ENCODE measurements around the gene LORICRIN.
"Not testable (repeated sequence)": the region's sequence is repeated elsewhere in the genome, so short reads cannot be mapped to it uniquely, and the experiment has no call there.

LORICRIN gene, protein sequence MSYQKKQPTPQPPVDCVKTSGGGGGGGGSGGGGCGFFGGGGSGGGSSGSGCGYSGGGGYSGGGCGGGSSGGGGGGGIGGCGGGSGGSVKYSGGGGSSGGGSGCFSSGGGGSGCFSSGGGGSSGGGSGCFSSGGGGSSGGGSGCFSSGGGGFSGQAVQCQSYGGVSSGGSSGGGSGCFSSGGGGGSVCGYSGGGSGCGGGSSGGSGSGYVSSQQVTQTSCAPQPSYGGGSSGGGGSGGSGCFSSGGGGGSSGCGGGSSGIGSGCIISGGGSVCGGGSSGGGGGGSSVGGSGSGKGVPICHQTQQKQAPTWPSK

DNA sequence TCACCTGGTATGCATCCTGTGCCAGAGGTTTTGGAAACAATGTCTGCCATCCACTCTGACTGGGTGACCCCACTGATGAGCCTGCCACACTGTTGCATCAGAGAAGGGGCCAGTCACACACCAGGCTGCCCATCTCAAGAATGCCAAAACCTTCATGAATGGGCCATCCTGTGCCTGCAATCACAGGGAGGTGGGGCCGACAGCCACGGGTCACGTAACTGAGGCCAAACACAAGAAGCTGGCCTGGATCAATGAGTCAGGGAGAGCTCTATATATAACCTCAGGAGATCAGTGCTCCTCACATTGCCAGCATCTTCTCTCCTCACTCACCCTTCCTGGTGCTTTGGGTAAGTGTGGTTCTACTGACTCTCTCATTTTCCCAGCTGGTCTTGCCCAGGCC, at the start of gene LORICRIN:
TSS of gene LORICRIN (plus strand) at position 301 of the 400 bp plus-strand sequence. CDS start 1,263 bp downstream, outside the sequence.
- DNase-seq: no peak

DNA sequence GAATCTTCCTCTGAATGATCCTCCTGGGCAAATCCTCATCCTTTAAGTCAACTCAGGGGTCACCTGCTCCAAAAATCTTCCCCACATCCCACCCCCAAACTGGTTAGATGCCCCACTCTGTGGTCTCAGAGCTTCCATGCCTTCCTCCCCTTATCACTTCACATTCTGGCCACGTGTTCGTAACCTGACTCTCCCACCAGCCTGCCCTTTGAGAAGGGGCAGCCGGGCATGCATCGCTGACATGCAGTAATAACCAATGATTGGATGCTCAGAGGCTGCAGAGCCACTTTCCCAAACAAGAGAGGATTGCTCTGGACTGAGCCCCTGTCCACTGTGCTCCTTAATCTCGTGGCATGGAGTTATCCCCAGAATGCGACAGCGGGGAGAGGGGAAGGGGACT, 49.3 kb upstream of the LORICRIN start:
- DNase-seq: no peak

DNA sequence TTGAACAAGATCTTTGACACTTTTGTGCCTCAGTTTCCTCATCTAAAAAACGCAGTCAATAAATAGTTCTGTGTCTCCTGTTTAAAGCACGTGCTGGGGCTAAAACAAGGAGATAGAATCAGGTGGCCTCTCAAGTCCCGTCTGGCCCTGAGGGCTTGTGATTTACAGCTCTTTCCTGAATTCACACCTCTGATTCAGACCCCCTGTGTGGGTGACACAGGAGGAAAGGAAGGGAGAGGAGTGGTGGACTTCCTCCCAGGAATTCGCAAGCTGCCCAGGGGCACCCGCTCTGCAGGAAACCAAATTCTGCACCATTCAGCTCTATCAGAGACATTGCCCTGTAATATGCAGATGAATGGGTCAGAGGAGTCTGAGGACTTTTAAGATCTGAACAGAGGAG, 47.3 kb upstream of the LORICRIN start:
- DNase-seq: no peak

DNA sequence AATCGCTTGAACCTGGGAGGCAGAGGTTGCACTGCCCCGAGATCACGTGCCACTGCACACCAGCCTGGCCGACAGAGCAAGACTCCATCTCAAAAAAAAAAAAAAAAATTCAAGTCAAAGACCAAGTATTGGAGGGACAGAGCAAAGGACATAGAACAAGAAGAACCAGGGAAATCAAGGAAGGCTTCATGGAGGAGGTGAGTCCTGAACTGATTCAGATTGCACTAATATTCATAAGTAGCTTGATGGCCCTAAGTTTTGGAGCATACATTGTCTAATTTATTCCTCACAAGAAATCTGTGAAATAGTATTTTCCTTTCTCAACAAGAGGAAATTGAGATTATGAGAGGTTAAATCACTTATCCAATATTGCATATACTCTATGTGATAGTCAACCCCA, 46.0 kb upstream of the LORICRIN start:
- no peak for DNase-seq

DNA sequence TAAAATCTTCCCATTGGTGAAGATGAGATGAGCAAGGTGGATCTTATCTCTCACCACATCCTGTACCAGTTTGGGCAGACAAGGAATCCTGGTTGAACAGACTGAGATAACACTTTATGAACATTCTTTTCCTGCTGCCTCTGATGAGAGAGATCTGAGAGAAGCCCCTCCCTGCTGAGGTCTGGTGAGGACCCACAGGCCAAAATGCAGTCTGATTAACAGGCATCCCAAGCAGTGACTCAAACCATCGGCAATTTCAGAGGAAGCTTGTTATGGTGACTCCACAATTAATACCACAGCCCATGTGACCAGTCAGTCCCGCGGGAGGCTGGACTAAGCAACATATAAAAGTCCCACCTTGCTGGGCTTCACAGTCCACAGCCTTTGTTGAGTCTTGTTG, 42.3 kb upstream of the LORICRIN start, which contains the start of gene PRR9:
TSS of gene PRR9 (plus strand) at position 373 of the 400 bp plus-strand sequence. CDS start 561 bp downstream, outside the sequence.
- no peak for DNase-seq

DNA sequence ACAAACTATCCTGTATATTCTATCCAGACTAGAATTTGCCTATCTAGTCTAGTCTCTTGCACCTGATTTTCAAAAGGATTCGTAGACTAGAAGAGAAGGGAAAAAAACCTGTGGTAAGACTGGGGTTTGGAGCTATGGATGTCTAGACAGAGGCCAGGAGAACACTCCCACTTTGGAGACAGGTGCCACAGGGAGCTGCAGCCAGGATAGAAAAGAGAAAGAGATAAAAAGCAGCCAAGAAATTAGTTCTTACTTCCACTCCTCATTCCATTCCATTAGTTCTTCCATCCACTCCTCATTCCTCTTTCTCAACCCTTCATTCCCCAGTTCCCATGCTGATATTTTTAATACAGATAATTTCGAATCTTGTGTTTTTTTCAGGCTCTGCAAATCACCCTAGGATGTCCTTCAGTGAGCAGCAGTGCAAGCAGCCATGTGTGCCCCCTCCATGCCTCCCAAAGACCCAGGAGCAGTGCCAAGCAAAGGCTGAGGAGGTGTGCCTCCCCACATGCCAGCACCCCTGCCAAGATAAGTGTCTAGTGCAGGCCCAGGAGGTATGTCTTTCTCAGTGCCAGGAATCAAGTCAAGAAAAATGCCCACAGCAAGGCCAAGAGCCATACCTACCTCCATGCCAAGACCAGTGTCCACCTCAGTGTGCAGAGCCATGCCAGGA, 41.6 kb upstream of the LORICRIN start:
- no peak for DNase-seq

DNA sequence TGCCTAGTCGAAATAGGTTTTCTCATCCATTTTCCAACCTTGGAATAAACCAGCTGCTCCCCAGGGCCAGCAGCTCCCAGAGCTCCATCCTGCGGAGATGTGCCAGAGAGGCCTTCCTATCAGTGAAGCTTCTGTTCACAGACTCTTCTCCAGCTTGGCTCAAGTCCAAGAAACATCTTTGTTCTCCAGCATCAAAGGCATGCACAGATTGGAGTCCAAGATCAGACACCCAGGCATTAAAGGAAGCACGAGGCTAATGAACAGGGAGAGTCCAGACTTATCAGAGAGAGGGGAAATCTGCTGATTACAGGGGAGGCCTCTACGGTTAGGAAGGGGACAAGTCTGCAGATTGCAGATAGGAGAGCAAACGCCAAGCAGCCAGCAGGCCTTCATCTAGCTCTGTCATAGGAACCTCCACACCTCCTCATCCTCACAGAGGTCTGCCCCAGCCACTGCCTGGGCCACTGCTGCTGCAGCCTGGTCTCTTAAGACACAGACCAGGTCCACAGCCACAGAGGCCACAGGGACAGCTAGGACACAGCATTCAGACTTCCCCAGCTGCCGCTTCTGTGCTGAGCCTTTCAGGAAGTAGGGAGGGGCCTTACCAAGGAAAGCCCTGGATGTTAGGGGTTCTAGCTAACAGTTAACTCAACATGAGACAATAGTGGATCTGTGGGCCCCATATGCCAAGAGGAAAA, 38.7 kb upstream of the LORICRIN start:
- no peak for DNase-seq

DNA sequence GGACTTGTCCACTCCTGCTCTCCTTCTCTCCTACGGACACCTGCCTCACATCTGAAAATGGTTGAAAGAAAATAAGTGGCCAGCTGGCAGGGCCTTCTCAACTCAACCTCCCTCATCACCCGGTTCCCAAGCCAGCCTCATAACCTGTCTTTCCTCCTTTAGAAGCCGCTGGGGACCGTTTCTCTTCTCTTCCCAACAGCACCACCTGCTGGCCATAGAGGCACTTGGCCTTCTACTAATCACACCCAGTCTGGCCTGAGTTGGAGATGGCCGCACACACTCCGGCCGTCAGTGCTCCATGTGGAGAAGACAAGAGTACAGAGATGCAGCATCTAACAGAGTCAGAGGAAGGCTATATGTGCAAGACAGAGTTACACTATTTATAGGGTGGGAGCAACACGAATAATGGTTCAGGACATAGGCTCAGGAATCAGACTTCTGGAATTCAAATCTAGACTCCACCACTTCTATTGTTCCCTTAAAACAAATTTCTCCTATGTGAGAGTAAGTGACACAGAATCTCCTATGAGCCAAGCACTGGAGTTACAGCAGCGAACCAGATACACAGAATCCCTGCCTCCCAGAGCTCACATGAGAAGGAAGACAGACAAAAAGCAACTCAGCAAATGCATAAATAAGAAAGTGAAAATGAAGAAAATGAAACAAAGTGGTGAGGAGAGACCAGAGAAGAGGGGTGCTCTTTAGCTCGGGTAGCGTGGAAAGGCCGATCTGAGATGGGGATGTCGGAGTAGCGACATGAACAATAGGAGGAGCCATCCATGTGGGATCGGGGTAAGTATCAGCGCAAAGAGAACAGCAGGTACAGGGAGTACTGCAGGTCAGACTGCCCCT, 36.2 kb upstream of the LORICRIN start:
- DNase-seq: not testable (repeated sequence)

DNA sequence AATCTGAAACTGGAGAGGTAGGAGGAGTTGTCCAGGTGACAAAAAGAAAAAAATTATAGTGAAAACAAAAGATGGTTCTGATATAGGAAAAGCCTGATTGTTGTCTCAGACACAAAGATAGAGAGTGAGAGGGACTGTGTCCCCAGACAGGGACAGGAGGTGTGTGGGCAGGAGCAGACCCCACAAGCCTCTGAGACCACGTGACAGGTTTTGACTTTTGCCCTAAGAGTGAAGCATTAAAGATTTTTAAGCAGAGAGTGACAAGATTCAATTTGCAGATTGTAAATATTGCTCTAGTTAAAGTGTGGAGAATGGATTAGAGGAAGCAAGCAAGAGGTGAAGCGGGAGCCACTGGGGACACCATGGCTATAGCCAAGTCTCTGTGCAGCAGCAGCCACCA, 31.7 kb upstream of the LORICRIN start:
- no peak for DNase-seq

DNA sequence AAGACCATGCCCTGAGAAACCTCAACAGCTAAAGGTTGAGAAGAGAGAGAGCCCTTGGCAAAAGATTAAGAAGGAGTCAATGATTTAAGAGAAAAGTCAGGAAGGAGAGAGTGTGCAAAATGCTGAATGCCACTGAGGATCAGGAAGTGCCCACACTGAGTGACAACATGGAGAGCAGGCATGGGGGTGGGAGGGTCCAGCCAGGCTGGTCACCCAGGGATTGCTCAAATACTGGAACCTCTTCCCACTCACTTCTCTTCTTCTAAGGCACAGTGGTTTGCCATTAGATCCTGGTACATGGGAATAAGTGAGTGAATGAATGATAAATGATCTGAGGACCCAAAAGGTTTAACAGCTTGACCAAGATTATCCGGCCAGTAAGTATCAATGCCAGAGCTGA, 31.0 kb upstream of the LORICRIN start:
- no peak for DNase-seq

DNA sequence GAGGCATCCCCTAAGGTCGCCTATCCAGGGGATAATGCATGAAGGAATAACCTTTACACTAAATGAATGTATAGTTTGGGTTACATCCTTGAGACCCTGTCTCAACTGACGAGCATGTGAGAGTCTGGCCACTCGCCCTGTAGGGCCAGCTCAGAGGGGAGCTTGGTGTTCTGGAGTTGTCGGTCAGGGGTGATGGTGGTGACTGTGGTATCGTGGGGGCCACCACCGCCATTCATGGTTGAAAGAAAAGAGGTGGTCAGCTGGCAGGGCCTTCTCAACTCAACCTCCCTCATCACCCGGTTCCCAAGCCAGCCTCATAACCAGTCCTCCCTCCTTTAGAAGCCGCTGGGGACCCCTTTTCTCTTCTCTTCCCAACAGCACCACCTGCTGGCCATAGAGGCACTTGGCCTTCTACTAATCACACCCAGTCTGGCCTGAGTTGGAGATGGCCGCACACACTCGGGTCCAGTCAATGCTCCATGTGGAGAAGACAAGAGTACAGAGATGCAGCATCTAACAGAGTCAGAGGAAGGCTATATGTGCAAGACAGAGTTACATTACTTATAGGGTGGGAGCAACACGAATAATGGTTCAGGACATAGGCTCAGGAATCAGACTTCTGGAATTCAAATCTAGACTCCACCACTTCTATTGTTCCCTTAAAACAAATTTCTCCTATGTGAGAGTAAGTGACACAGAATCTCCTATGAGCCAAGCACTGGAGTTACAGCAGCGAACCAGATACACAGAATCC, 30.2 kb upstream of the LORICRIN start:
- not testable (repeated sequence) for DNase-seq

DNA sequence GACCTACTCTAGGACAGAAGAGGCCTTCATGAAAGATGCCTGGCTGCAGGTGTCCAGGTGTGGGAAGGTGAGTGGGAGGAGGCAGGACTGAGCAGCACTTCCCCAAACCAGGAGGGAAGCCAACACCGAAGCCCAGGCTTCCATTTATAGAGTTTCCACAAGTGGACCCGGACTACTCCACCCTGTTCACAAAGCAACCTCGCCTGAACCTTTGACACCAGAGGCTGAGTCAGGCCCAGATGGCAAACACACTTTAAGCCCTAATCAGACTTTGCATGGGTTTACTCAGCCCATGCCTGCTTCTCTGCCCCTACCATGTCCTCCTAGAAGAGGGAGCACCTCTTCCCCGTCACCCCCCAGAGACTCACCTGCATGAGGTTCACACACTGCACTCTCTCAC, 28.1 kb upstream of the LORICRIN start:
- no peak for DNase-seq

DNA sequence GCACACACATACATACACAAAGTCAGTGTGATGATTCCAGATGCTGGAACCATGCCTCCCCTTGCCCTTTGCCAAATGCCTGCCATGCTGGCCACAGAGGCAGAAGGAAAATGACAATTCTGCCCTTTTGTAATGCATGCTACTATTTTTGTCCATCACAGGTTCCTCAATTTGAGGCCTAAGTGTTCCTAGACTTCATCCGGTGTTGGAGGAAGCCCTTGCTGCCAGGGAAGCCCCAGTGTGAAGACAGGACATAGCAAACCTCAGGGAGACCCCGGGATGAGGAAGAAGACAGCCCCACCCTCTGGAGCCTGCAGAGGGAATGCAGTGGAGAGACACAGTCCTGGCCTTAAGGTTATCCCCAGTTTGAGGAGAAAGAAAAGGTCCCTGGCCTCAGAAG, 27.7 kb upstream of the LORICRIN start:
- no peak for DNase-seq

DNA sequence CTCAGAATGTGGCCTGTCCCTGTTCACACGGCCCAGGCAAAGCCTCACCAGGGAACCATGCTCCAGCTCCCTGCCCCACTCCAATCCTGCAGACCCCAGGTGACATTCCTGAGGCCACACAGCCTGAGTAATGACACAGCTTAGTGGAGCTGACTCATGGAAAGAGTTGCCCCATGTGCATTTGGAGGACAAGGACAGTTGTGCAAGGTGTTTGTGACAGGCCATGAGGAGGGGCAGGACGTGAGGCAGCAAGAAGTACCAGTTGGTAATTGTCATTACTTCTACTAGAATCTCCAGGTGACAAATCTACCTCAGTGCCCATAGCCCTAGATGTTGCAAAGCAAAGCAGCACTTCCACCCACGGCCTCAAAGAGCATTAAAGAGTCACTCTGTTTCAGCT, 26.9 kb upstream of the LORICRIN start:
- no peak for DNase-seq

DNA sequence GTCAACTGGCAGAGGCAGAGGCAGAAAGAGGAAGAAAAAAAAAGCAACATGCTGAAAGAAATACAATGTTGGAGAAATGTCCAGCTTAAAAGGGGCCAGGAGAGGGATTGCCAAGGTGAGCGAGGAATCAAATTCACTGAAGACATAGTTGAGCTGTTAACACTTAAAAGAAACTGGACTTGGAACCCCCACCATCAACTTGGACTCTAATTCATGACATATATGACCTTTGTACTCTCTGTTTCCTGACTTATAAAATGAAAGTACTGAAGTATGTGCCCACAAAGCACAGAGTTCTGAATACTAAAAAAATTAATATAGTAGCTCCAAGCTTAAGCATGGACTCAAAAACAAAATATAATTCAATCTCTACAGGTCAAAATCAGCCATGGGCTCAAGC, 26.0 kb upstream of the LORICRIN start:
- no peak for DNase-seq

DNA sequence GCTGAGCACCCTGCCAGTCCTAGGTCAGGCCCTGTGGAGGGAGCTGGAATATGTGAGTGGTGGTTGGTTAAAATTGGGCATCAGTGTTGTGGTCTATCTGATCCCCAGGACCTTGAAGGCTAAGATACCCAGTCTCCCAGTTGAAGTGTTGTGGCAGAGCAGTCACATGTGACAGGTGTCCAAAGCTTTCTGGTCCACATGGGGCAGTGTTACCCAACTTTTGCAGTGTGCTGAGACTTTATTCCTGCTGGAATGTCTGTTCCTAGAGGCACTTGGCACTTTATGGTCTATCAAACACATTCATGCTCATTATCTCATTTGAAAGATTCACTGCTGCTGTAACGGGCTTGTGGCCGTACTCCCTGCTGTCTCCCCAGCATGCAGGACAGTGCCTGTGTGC, 21.0 kb upstream of the LORICRIN start:
- no peak for DNase-seq

DNA sequence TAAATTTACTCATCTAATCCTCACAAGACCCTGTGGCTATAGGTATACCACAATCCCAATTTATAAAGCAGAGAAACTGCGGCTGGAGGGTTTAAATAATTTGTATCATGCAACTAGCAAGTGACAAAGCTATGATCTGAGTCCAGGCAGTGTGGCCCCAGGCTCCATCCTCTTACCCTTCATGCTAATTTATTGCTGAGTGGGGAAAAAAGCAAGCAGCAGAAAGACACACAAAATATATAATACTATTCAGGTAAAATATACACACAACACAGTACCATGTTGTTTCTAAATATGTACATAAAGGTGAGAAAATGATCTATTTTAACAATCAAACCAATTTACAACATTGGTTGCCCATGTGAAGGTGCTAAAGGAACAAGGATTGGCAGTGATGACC, 17.3 kb upstream of the LORICRIN start:
- DNase-seq: no peak

DNA sequence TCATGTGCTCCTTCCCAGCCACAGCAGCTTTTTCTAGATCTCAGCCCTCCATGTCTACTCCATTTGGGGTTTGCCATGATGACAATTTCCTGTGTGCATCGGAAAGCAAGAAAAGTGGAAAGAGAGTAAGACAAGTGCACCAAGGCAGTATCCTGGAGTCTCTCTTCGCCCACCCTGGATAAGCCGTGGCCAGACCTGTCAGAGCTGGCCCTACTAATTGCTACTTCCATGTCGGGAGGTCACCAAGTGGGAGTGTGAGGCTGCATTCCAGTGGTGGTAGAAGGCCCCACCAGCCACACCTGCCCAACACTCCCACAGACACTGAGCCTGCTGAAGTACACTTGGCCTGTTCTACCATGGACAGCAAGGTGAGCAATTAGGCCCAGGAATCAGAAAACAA, 14.0 kb upstream of the LORICRIN start:
- DNase-seq: no peak

DNA sequence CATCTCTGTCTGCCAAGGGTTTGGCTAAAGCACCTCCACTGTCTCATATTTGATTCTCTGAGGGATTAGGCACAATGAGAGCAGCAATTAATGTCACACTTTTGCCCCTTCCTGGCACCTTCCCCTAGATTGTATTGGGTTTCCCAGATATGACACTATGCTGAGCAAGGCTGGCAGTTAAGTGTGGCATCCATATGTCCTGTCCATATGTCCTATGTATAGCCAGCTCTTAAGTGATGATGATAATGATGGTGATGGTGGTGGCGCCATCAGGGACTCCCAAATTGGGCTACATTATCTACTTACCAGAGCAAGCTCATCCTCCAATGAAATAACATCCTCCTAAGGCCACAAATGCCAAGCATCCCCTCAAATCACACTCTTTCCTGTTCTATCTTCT, 13.5 kb upstream of the LORICRIN start:
- no peak for DNase-seq

DNA sequence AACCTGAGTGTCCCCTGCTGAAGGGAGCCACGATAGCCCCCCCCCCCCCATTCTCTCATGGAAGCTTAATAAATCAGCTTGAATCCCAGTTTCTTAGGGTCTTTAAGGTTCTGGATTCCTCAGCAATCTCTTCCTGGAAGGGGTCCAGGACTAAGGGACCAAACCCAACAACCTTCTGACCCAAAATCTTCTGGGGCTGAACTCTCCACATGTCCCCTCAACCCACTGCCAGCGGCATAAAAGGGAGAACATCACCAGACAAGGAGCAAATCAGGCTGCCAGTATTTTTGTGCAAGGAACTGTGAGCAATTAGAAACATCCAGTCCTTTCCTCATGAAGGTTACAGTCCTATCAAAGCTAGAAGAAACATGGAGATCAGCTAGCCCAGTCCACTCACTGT, 12.7 kb upstream of the LORICRIN start:
- DNase-seq: no peak

DNA sequence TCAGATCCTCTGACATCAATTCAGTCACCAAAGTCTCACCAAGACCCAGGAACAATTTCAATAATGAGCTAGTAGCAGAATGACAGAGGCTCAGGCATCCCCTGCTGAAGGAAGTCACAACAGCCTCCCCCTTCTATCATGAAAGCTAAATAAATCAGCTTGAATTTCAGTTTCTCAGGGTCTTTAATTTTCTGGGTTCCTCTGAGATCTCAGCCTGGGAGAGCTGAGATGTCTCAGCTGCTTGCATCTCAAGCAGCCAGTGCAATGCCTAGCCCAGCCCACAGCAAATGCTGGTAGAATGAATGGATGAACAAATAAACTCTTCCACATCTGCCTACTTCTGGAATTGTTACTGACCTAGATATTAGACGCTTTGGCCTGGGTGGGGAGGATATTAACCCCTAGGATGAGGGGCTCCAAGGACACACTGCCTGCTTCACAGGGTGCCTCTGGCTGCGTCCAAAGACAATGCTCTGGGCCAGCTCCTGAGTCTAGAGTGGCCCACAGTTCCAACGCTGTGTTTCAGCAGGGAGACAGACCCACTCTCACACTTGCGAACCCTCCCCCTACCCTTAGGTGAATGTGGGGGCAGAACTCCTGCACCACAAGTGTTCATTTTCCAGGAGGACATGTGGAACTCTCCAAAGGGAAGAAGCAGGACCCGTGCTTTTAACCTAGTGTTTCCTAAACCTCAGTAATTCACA, 11.2 kb upstream of the LORICRIN start:
- DNase-seq: no peak

DNA sequence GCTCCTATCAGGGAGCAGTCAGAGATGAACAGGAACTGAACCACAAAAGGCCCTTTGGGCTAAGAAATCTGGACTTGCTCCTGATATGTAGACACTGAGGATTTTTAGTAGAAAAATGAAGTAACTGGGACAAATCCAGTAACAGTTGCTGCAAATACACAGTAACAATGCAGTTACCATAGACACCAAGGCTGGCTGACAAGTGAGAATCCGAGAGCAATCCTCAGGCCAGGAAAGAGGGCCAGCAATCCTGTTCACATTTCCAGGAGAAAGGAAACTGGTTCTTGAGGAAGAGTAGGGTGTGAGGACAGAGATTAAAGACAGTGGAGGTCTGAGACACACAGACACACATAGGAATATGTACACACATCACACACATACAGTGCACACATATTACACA, 9.3 kb upstream of the LORICRIN start:
- no peak for DNase-seq
